A673 (cell line): ENCODE results near the gene ZMYND8.

Experiments used
- EZH2 ChIP-seq: fragments of 200-600 bp; sonication (generic); IDR thresholded peaks from 2 replicates; pipeline ENCODE4 v1.6.1; 2017; ENCODE audit warnings: borderline replicate concordance, low read depth, mild to moderate bottlenecking, mixed read lengths, antibody characterized with exemption, low read length; ENCODE audit not compliant: poor library complexity, severe bottlenecking
- TF ChIP-seq, protein P1 (sequence below): fragments of 300-800, 200-600 bp; sonication (generic); conservative IDR thresholded peaks from 2 replicates; pipeline ENCODE4 v1.5.1; 2017; ENCODE audit warnings: low read depth, mild to moderate bottlenecking, antibody characterized with exemption, low read length, moderate library complexity, mixed read lengths

DNA sequence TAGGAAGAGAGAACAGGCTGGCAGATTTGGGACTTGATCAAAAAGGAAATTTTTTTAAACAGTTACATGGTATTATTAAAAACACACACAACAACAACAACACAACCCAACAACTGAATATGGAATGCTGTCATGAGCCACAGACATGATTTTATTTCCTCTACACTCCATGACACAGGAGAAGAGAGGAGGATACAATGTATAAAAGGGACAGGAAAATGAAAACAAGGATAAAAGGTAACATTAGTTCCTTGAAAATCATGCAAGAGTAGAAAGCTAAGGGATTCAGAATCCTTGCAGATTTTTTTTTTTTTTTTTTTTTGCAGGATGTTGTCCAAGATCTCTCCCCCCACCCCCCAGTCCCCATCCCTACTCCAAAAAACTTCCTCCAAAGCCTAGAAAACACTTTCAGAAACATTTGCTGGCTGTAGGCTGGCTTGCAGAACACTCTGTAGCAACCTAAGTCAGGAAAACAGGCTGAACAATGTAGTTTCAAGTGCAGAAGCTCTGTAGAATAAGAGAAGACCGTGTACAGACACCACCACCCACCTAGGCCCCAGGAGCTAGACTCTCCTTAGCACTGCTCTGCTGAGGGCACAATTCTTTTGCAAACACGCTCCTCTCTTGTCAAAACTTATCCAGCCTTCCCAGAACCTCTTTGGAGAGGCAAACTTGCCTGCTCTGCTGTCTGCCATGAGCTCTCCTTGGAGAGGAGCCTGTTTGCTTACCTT is 845 bp downstream of the ZMYND8 start:
- TF ChIP-seq, protein P1, sequence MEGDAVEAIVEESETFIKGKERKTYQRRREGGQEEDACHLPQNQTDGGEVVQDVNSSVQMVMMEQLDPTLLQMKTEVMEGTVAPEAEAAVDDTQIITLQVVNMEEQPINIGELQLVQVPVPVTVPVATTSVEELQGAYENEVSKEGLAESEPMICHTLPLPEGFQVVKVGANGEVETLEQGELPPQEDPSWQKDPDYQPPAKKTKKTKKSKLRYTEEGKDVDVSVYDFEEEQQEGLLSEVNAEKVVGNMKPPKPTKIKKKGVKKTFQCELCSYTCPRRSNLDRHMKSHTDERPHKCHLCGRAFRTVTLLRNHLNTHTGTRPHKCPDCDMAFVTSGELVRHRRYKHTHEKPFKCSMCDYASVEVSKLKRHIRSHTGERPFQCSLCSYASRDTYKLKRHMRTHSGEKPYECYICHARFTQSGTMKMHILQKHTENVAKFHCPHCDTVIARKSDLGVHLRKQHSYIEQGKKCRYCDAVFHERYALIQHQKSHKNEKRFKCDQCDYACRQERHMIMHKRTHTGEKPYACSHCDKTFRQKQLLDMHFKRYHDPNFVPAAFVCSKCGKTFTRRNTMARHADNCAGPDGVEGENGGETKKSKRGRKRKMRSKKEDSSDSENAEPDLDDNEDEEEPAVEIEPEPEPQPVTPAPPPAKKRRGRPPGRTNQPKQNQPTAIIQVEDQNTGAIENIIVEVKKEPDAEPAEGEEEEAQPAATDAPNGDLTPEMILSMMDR = no peak
- no peak for TF ChIP-seq EZH2
